ENCODE results near the gene CCDC112. TPM values are rescaled to one million over a fixed set of nuclear protein-coding genes. Genes with fewer than 3 reads are reported as not detected.
A peak's percentile ranks its signal among the peaks of the same experiment; 100 is the strongest.

The CCDC112 gene
- polyA plus RNA-seq, 2 of the 4 experiments (the other 2 are of a cell fraction) = 5.8 to 8.6 TPM

GRCh38 chr5:115343855-115344254 lies 47.4 kb upstream of the CCDC112 start:
- CTCF ChIA-PET = no interaction called here
- peak in 1 of 2 experiments; percentile 57 for DNase-seq (ENCODE audit: low read depth in 1 of 2, low spot score in 1 of 2)
- POLR2A ChIA-PET = no interaction called here
- FAIRE-seq = no peak
- Histone ChIP-seq H3K4me3 (no peak overlapping the region), H3K4me2 (peak overlapping the region; percentile 59), H3K9me3 (0 out of 3 replicates have a peak, but pooled peaks cover 7% of the 10 kb centered on the region), H3K4me1 (peaks cover 27% of the 10 kb centered on the region), H3K27ac (peak overlapping the region; percentile 55 to 63)
- 7% methylated on average over 1 of the region's 1 CpG for WGBS (ENCODE audit: missing lambda C conversion rate)
- TF ChIP-seq FOSL2 (IDR thresholded peaks at IDR 0.05) (0 out of 2 replicates have a peak, but pooled peaks have one; percentile 10), FOSL2 (CRISPR knock-in tag; IDR thresholded peaks at IDR 0.05) (no peak), JUNB (IDR thresholded peaks at IDR 0.05) (peak; percentile 79), CEBPB (IDR thresholded peaks at IDR 0.05) (0 out of 4 replicates have a peak, but pooled peaks have one; percentile 10 to 48), TFCP2L1 (CRISPR knock-in tag; IDR thresholded peaks at IDR 0.05) (no peak)
- TF ChIP-seq, protein P1, sequence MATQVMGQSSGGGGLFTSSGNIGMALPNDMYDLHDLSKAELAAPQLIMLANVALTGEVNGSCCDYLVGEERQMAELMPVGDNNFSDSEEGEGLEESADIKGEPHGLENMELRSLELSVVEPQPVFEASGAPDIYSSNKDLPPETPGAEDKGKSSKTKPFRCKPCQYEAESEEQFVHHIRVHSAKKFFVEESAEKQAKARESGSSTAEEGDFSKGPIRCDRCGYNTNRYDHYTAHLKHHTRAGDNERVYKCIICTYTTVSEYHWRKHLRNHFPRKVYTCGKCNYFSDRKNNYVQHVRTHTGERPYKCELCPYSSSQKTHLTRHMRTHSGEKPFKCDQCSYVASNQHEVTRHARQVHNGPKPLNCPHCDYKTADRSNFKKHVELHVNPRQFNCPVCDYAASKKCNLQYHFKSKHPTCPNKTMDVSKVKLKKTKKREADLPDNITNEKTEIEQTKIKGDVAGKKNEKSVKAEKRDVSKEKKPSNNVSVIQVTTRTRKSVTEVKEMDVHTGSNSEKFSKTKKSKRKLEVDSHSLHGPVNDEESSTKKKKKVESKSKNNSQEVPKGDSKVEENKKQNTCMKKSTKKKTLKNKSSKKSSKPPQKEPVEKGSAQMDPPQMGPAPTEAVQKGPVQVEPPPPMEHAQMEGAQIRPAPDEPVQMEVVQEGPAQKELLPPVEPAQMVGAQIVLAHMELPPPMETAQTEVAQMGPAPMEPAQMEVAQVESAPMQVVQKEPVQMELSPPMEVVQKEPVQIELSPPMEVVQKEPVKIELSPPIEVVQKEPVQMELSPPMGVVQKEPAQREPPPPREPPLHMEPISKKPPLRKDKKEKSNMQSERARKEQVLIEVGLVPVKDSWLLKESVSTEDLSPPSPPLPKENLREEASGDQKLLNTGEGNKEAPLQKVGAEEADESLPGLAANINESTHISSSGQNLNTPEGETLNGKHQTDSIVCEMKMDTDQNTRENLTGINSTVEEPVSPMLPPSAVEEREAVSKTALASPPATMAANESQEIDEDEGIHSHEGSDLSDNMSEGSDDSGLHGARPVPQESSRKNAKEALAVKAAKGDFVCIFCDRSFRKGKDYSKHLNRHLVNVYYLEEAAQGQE (IDR thresholded peaks at IDR 0.05) = peak; percentile 23; the same call in 1 of the 2 replicates
- ATAC-seq = peak; percentile 89 to 94

DNA sequence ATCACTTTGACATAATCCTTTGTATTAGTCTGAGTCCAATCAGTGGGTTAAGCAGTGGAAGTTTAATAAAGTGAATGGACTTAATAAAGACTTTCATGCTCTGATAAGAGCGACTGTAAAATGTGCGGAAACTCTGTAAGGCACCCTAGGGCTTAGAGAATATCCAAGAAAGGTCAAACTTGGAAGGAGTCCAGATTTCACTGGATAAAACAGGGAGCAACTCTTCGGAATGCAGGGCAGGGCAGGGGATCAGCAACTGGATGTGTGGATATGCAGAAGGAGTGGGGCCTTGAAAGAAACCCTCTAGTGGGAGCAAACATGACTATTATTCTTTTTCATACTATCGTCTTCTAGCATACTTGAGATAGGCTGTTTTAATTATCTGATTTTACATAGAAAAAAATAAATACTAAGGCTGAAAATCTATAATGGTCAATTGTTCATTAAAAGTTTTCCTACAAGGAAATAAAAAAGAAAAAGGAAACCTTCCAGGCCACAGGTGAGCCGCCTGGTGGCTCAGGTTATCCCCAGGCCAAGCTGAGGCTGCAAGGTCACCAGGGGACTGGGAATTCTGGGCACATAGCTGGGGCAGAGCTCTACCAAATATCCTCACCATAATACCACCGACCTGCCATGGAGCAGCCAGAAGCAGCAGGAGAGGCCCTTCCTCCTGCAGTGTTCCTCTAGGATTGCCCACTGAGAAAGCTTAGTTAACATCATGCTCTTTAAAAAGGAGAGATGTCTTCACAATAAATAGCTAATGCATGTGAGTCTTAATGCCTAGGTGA lies 46.3 kb upstream of the CCDC112 start:
- TF ChIP-seq HOXA7 (CRISPR knock-in tag; IDR thresholded peaks at IDR 0.05) (no peak), MAFK (IDR thresholded peaks at IDR 0.05; ENCODE audit: partially characterized antibody) (no peak), USF2 (IDR thresholded peaks at IDR 0.05) (no peak), HOXB5 (CRISPR knock-in tag; IDR thresholded peaks at IDR 0.05) (no peak), KDM1A (IDR thresholded peaks at IDR 0.05; ENCODE audit: low read depth) (no peak)
- H3K4me1 ChIP-seq = peaks cover 18% of the 10 kb centered on the region; the same call in 2 of the 3 replicates
- ATAC-seq (no peak), FAIRE-seq (no peak), DNase-seq (ENCODE audit: low read depth in 1 of 2, low spot score in 1 of 2) (no peak)
- 78% methylated on average over 6 of the region's 6 CpGs for WGBS (ENCODE audit: missing lambda C conversion rate)
- H3K9me3 ChIP-seq = 0 out of 3 replicates have a peak, but pooled peaks cover 7% of the 10 kb centered on the region
- ChIA-PET CTCF (no interaction called here), POLR2A (no interaction called here)
- H3K4me2 ChIP-seq = peak overlapping the region; percentile 59; the same call in 1 of the 3 replicates
- peak overlapping the region; percentile 63 to 67; a peak in 5 of 6 replicates for H3K27ac ChIP-seq
- no peak overlapping the region for H3K4me3 ChIP-seq

DNA sequence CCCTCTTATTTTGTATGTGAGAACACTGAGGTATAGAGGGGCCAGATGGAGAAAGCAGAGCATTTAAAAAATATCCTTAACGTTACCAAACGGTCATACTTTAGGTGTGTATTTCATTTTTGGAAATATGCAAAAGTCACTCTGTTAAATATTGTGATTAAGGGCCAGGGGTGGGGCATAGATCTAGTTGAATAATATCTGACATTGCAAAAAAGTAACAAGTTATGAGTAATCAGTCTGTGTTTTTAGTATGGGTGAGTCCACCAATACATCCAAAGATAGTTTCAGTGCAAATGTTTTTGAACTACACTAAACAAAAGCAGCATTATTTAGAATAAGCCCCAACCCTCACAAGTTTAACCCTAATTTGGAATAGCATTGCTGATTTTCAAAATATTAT lies 45.3 kb upstream of the CCDC112 start:
- CTCF ChIA-PET = no interaction called here

More for the DNA sequence above, 45.3 kb upstream of the CCDC112 start:
- POLR2A ChIA-PET = no interaction called here
- DNase-seq (ENCODE audit: low read depth in 1 of 2, low spot score in 1 of 2) (no peak), ATAC-seq (no peak), FAIRE-seq (no peak)
- no peak overlapping the region for H3K4me2 ChIP-seq
- TF ChIP-seq MAFK (IDR thresholded peaks at IDR 0.05; ENCODE audit: partially characterized antibody) (peak; percentile 38), ESRRA (IDR thresholded peaks at IDR 0.05; ENCODE audit: borderline replicate concordance, low read length) (no peak), ELK1 (IDR thresholded peaks at IDR 0.05; ENCODE audit: low read depth, low read length) (no peak), CBX2 (IDR thresholded peaks at IDR 0.05; ENCODE audit: borderline replicate concordance, low read depth) (no peak)
- TF ChIP-seq, protein P2, sequence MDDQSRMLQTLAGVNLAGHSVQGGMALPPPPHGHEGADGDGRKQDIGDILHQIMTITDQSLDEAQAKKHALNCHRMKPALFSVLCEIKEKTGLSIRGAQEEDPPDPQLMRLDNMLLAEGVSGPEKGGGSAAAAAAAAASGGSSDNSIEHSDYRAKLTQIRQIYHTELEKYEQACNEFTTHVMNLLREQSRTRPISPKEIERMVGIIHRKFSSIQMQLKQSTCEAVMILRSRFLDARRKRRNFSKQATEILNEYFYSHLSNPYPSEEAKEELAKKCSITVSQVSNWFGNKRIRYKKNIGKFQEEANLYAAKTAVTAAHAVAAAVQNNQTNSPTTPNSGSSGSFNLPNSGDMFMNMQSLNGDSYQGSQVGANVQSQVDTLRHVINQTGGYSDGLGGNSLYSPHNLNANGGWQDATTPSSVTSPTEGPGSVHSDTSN (IDR thresholded peaks at IDR 0.05) = no peak
- no peak overlapping the region for H3K27ac ChIP-seq
- 89% methylated on average over 2 of the region's 2 CpGs for WGBS (ENCODE audit: missing lambda C conversion rate)
- 0 out of 3 replicates have a peak, but pooled peaks cover 7% of the 10 kb centered on the region for H3K9me3 ChIP-seq
- peaks cover 18% of the 10 kb centered on the region; the same call in 2 of the 3 replicates for H3K4me1 ChIP-seq
- H3K4me3 ChIP-seq = no peak overlapping the region

Measured in A549 (cell line).